Fibroblast of lung (primary cell): ENCODE measurements around the gene NOP9. TPM values are rescaled to one million over a fixed set of nuclear protein-coding genes. Genes with fewer than 3 reads are reported as not detected.

ENCODE experiments used
- DNase-seq, 2 donors: peaks; one replicate each; pipeline versions ENCODE4 v3.0.0 to v3.0.0-alpha.2; 2010; ENCODE audit warnings: low read depth in 2 of 2
- H2AFZ ChIP-seq: 2 replicates; pipeline ENCODE4 v1.5.1; 2012; ENCODE audit warnings: low read length, control low read depth, inconsistent platforms
- H3K27ac ChIP-seq: 2 replicates; pipeline ENCODE4 v1.5.1; 2011; ENCODE audit warnings: low read length, control low read depth; ENCODE audit not compliant: insufficient read depth
- H3K27me3 ChIP-seq: 2 replicates; pipeline ENCODE4 v1.5.1; 2011; ENCODE audit warnings: mild to moderate bottlenecking, low read length; ENCODE audit not compliant: control insufficient read depth, insufficient read depth
- H3K36me3 ChIP-seq: 2 replicates; pipeline ENCODE4 v1.5.1; 2011; ENCODE audit warnings: low read length; ENCODE audit not compliant: control insufficient read depth, insufficient read depth
- H3K4me1 ChIP-seq: 2 replicates; pipeline ENCODE4 v1.5.1; 2011; ENCODE audit warnings: low read length; ENCODE audit not compliant: control insufficient read depth, insufficient read depth; ENCODE audit errors: extremely low read depth
- H3K4me2 ChIP-seq: 2 replicates; pipeline ENCODE4 v1.5.1; 2011; ENCODE audit warnings: low read length, control low read depth; ENCODE audit not compliant: insufficient read depth; ENCODE audit errors: extremely low read depth
- H3K4me3 ChIP-seq, 4 experiments: fragments of 200-600 bp in 1 of 4; sonication (generic) in 1 of 4; replicated peaks in 1 of 4; 2 replicates each; pipeline ENCODE4 v1.5.1; 2011 to 2016; ENCODE audit warnings: low read length in 4 of 4, low read depth in 3 of 4, mild to moderate bottlenecking in 3 of 4, control low read depth in 2 of 4, inconsistent platforms in 1 of 4, mixed read lengths in 1 of 4; ENCODE audit not compliant: insufficient read depth in 1 of 4; ENCODE audit errors: control extremely low read depth in 1 of 4
- H3K79me2 ChIP-seq: 2 replicates; pipeline ENCODE4 v1.5.1; 2012; ENCODE audit warnings: mild to moderate bottlenecking, low read length, inconsistent platforms; ENCODE audit not compliant: control insufficient read depth, insufficient read depth
- H3K9ac ChIP-seq: 2 replicates; pipeline ENCODE4 v1.5.1; 2011; ENCODE audit warnings: mild to moderate bottlenecking, low read length, control low read depth; ENCODE audit not compliant: insufficient read depth
- H3K9me3 ChIP-seq: 2 replicates; pipeline ENCODE4 v1.5.1; 2012; ENCODE audit warnings: low read depth, low read length; ENCODE audit not compliant: control insufficient read depth, insufficient read depth
- H4K20me1 ChIP-seq: 2 replicates; pipeline ENCODE4 v1.5.1; 2011; ENCODE audit warnings: low read length; ENCODE audit not compliant: control insufficient read depth, insufficient read depth; ENCODE audit errors: extremely low read depth
- CTCF ChIP-seq, 2 donors: IDR thresholded peaks in 1 of 2; conservative IDR thresholded peaks in 1 of 2; 1 replicate in 1 of 2; 2 replicates in 1 of 2; pipeline ENCODE4 v1.5.1; 2011 to 2012; ENCODE audit warnings: low read length in 2 of 2, control low read depth in 1 of 2, inconsistent platforms in 1 of 2, low read depth in 1 of 2, mild to moderate bottlenecking in 1 of 2
- EZH2 ChIP-seq: IDR thresholded peaks from 2 replicates; pipeline ENCODE4 v1.5.1; 2012; ENCODE audit warnings: low read length, control low read depth, mild to moderate bottlenecking; ENCODE audit errors: missing control alignments
- polyA plus RNA-seq, 2 donors: library from polyadenylated mRNA; depleted of rRNA in 1 of 2; stranded (reverse) in 1 of 2; unstranded in 1 of 2; fragments of >200 nt; gene quantifications; 2 replicates each; pipeline ENCODE4 v1.2.1, GENCODE V29; 2011 to 2012; ENCODE audit warnings: missing spikeins in 1 of 2
- total RNA-seq: library from RNA; depleted of rRNA; stranded (reverse); fragments of >200 nt; gene quantifications from 2 replicates; pipeline ENCODE4 v1.2.1, GENCODE V29; 2014

NOP9 gene
- total and polyA plus RNA-seq, 2 donors (not counting 1 experiment from before 2014, with no cell fraction given), result 8.0 to 16.2 TPM

DNA sequence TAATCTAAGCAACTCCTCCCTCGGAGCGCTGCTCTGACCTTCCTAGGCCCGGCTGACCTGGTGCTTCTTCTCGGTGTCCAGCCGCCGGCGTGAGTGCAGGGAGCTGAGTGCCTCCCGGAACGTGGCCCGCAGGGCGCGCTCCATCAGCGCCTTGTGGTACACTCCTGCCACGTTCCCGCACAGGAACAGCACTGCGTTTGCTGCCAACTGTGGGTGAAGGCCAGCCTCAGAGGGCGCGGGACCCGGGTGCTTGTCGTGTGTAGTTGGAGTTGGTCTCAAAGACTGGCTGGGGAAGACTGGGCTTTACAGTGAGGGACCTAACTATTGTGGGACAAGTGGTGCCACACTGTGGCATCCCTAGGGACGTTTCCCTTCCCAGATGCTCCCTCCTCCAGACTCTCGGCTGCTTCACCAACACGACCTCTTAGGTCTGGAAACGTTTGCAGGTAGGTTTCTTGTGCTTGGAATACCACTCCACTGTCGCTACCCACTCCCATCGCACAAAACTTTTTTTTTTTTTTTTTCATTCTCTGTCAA lies 32.1 kb downstream of the NOP9 start:
- TF ChIP-seq EZH2 (no peak), CTCF (conservative IDR thresholded peaks at IDR 0.05 in 1 of 2, IDR thresholded peaks at IDR 0.05 in 1 of 2; ENCODE audit: low read depth in 1 of 2, low read length in 2 of 2) (no peak)
- Histone ChIP-seq H3K27me3 (peaks cover 24% of the 10 kb centered on the region), H3K4me1 (peaks cover 2% of the 10 kb centered on the region), H3K27ac (no peak overlapping the region), H3K36me3 (no peaks in the 10 kb centered on the region), H3K79me2 (no peaks in the 10 kb centered on the region), H3K9me3 (no peaks in the 10 kb centered on the region), H3K9ac (no peak overlapping the region), H2AFZ (no peak overlapping the region), H4K20me1 (no peaks in the 10 kb centered on the region), H3K4me2 (no peak overlapping the region), H3K4me3 (no peak overlapping the region)
- no peak for DNase-seq

DNA sequence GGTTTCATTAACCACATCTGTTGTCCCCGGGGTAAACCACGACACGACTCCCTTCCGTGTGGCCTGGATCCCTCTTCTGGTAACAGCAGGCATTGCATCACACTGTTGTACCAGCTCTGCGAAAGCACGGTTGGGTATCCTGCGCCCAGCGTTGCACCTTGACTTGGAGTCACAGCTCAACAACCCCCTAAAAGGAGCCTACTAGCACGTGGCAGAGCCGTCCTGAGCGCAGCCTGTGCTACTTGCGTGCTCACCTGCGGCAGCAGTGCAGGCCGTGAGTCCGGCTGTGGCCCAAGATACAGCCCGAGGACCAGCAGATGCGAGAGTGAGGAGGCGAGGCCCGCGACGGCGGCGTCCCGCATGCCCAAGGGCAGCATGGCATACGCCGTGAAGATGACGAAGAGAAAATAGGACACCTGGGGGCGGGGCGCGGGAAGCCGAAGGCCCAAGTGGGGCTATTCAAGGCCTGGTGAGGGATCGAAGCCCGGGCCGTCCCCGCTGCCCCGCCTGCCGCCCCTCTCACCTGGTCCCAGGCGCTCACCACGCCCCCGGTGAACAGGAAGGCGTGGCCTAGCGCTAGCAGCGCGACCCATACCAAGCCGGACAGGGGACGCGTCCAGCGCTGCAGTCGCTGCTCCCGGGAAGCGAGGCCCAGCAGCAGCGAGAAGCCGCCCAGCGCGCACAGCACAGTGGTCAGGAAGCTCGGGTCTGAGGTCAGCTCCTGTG lies 32.8 kb downstream of the NOP9 start:
- peak; percentile 41 to 54 for DNase-seq
- Histone ChIP-seq H3K36me3 (no peaks in the 10 kb centered on the region), H3K79me2 (no peaks in the 10 kb centered on the region), H3K9me3 (no peaks in the 10 kb centered on the region), H3K4me3 (no peak overlapping the region), H2AFZ (no peak overlapping the region), H3K27me3 (peaks cover 27% of the 10 kb centered on the region), H3K27ac (no peak overlapping the region), H4K20me1 (no peaks in the 10 kb centered on the region), H3K9ac (no peak overlapping the region), H3K4me1 (peaks cover 2% of the 10 kb centered on the region), H3K4me2 (peak overlapping the region; percentile 72)
- TF ChIP-seq EZH2, result no peak
- TF ChIP-seq CTCF (conservative IDR thresholded peaks at IDR 0.05 in 1 of 2, IDR thresholded peaks at IDR 0.05 in 1 of 2; ENCODE audit: low read depth in 1 of 2, low read length in 2 of 2), result peak; percentile 82

DNA sequence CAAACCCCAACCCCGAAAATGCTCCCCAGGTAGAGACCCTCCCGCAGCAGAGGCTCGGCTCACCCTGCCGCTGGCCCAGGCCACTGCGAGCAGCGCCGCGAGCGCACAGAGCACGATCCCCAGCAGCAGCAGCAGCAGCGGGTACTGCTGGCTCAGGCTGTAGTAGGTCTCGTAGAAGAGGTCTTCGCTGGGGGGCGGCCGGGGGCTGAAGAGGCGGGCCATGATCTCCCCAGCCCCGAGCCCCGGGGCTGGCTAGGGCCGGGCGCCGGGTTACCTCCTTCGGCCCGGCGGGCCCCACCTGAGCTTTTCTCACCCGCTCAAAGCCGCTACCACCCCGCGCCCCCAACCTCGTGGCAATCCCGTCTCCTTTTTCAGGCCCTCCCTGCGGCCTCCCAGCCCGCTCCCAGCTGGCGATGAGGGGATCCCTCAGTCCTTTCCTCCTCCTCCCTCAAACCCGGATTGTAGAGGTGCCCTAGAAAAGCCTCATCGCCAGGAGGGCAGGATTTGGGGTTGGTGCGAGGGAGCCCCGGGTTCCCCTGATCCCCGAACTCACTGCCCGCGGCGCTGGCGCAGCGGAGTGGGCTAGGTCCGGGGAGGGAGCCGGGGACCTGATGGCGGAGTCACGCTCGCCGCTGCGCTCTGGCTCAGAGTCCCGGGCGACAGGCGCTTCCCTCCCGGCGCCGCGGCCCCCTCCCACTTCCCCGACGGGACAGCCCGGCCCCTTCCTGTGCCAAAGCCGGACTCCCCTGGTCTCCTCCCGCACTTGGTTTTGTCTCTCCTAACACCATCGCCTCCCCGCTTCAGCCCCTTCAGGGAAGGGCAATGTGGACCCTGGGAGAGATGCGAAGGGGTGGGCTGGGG lies 35.0 kb downstream of the NOP9 start, which contains the start of gene ADCY4:
Gene ADCY4, minus strand, starts transcription at position 641 of the 861 bp plus-strand sequence. Its CDS starts 419 bp downstream, at position 222.
- H2AFZ ChIP-seq, result peak within 1 kb of the TSS; percentile 59
- H3K9me3 ChIP-seq, result no peaks in the 10 kb centered on the region
- peak; percentile 53 for TF ChIP-seq EZH2
- no peak for TF ChIP-seq CTCF (conservative IDR thresholded peaks at IDR 0.05 in 1 of 2, IDR thresholded peaks at IDR 0.05 in 1 of 2; ENCODE audit: low read depth in 1 of 2, low read length in 2 of 2)
- H3K36me3 ChIP-seq, result no peaks in the 10 kb centered on the region
- H3K9ac ChIP-seq, result peak within 1 kb of the TSS; percentile 55
- no peaks in the 10 kb centered on the region for H3K79me2 ChIP-seq
- peaks cover 32% of the 10 kb centered on the region for H3K27me3 ChIP-seq
- peak within 1 kb of the TSS; percentile 1 to 54 (median 1) for H3K4me3 ChIP-seq
- no peaks in the 10 kb centered on the region for H4K20me1 ChIP-seq
- no peak within 1 kb of the TSS for H3K27ac ChIP-seq
- no peak for DNase-seq
- H3K4me2 ChIP-seq, result peak within 1 kb of the TSS; percentile 80
- H3K4me1 ChIP-seq, result peaks cover 2% of the 10 kb centered on the region
